Esophagus muscularis mucosa (tissue), 4 donors: ENCODE results near the gene ENTPD8. TPM values are rescaled to one million over a fixed set of nuclear protein-coding genes. Genes with fewer than 3 reads are reported as not detected.
A peak's percentile ranks its signal among the peaks of the same experiment; 100 is the strongest.

Experiments used
- DNase-seq: peaks from one replicate; pipeline ENCODE4 v3.0.0-alpha.2; 2017; ENCODE audit errors: extremely low spot score
- H3K27ac ChIP-seq, 4 donors: fragments of 200-600 bp; sonication (generic); replicated peaks in 1 of 4; 1 replicate in 3 of 4; 2 replicates in 1 of 4; pipeline ENCODE4 v1.5.1; 2016 to 2019; ENCODE audit warnings: mild to moderate bottlenecking in 1 of 4
- H3K27me3 ChIP-seq, 4 donors: fragments of 200-600 bp; sonication (generic); one replicate each; pipeline versions ENCODE4 v1.5.1 to v1.6.0; 2016 to 2019
- H3K36me3 ChIP-seq, 4 donors: fragments of 200-600 bp; sonication (generic); one replicate each; pipeline ENCODE4 v1.5.1; 2016 to 2019
- H3K4me1 ChIP-seq, 4 donors: fragments of 200-600 bp; sonication (generic); one replicate each; pipeline ENCODE4 v1.5.1; 2016 to 2019
- H3K4me3 ChIP-seq, 4 donors: fragments of 200-600 bp; sonication (generic); 1 replicate in 2 of 4; 2 replicates in 2 of 4; pipeline ENCODE4 v1.5.1; 2016 to 2019; ENCODE audit warnings: mild to moderate bottlenecking in 4 of 4, moderate library complexity in 1 of 4
- H3K9me3 ChIP-seq, 4 donors: fragments of 200-600 bp; sonication (generic); 1 replicate in 3 of 4; 2 replicates in 1 of 4; pipeline ENCODE4 v1.5.1; 2016 to 2019
- EP300 ChIP-seq: sonication (generic); formaldehyde crosslinking; IDR thresholded peaks from one replicate; pipeline ENCODE4 v1.6.1; 2017; ENCODE audit warnings: antibody characterized with exemption
- POLR2A ChIP-seq: fragments of 450-650 bp; IDR thresholded peaks from one replicate; pipeline ENCODE4 v1.6.1; 2017; ENCODE audit warnings: antibody characterized with exemption, moderate library complexity, mild to moderate bottlenecking, low read depth
- POLR2AphosphoS5 ChIP-seq, 2 donors: sonication (generic); formaldehyde crosslinking; IDR thresholded peaks; one replicate each; pipeline ENCODE4 v1.6.1; 2017; ENCODE audit warnings: antibody characterized with exemption in 2 of 2
- WGBS: methylation state at CpG from one replicate; pipeline ENCODE4 v1.1.5; 2018; 5-methylcytosine and 5-hydroxymethylcytosine counted together
- intact Hi-C: fragments of 100-400 bp; cut with DNase I; formaldehyde crosslinking; loops from one replicate; pipeline ENCODE4 v1.15.1; 2023
- total RNA-seq, 4 donors: library from RNA; depleted of rRNA; stranded (reverse); fragments of >200 nt; gene quantifications; one replicate each; pipeline versions ENCODE4 v1.1.0 to v1.2.1, GENCODE V29; 2016
- TF ChIP-seq, protein P1 (sequence below), 3 experiments: fragments of 200-600 bp in 2 of 3; fragments of 450-650 bp in 1 of 3; sonication (generic) in 2 of 3; IDR thresholded peaks; one replicate each; pipeline ENCODE4 v1.5.1; 2017 to 2019; ENCODE audit warnings: antibody characterized with exemption in 3 of 3, mild to moderate bottlenecking in 2 of 3, moderate library complexity in 1 of 3

Gene ENTPD8
- total RNA-seq, 4 donors from 2014 or later, result not detected

DNA sequence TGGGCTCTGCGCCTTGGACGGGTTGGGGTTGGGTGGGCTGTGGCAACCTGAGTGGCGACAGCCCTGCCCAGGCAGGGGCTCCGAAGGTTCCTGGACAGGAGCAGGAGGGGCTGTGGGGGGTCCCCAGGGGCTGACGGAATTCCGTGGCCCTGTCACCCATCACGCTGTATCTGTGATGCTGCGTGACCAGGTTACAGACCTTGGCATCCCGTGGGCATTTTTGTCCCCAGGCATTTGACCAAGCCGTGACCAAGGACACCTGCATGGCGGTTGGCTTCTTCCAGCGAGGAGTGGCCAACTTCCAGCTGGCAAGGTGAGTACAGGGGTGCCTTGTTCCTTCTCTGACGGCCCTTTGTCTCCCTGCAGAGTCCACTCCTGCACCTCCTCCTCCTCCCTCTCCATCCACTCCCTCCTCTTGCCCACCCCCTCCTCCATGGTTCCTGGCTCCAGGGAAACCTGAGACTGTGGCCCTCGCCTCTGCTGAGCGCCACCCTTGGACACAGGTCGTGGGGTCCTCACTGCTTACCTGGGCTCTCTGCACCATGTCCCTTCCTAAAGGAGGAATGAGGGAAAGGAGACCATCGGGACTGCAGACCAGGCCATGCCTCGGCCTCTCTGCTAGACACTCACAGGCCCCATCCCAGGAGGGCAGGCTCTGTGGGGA, 15.0 kb downstream of the ENTPD8 start:
- intact Hi-C loops, result loop anchor here (10.0 kb wide), 1 partner anchor 99 kb away; no protein-coding TSS in a partner anchor
- WGBS, result 83% methylated on average over 11 of the region's 18 CpGs

DNA sequence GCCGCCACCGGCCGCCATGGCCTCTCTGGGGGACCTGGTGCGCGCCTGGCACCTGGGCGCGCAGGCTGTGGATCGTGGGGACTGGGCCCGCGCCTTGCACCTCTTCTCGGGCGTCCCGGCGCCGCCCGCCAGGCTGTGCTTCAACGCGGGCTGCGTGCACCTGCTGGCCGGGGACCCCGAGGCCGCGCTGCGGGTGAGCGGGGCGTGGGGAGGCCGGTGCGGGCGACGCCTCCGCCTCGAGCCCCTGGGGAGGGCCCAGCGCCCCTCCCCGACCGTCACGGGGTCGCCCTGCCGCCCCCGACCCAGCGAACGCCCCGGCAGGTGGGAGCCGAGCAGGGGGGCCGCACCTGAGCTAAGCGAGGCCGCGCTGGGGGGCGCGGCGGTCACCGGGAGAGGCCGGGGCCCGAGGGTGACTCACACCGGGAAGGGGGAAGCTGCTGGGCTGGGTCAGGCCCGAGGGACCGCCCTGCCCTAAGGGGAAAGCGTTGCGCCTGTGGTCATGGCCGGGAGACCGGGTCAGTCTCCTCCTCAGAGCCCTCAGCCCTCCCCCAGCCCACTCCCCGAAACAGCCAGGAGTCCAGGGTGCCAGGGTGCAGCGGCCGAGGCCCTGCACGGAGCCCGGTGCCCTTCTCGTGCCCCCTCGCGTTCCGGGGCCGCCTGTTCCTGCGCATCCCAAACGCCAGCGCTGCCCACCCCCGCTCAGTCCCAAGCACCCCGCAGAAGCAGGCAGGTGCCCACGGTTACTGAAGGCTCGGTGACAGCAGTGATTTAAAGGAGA, 17.5 kb downstream of the ENTPD8 start:
- DNase-seq, result no peak
- no peaks in the 10 kb centered on the region for H3K9me3 ChIP-seq
- no peaks in the 10 kb centered on the region for H3K36me3 ChIP-seq
- intact Hi-C loops, result loop anchor here (10.0 kb wide), 1 partner anchor 101 kb away; no protein-coding TSS in a partner anchor
- H3K4me3 ChIP-seq, result peak overlapping the region; percentile 79 to 100 (median 96)
- peaks cover 20 to 36% (median 29%) of the 10 kb centered on the region in 4 donors for H3K4me1 ChIP-seq
- H3K27me3 ChIP-seq, result no peaks in the 10 kb centered on the region
- 39% methylated on average over 7 of the region's 77 CpGs for WGBS
- no peak for TF ChIP-seq POLR2AphosphoS5 (IDR thresholded peaks at IDR 0.05)
- TF ChIP-seq POLR2A, result no peak
- TF ChIP-seq, protein P1, sequence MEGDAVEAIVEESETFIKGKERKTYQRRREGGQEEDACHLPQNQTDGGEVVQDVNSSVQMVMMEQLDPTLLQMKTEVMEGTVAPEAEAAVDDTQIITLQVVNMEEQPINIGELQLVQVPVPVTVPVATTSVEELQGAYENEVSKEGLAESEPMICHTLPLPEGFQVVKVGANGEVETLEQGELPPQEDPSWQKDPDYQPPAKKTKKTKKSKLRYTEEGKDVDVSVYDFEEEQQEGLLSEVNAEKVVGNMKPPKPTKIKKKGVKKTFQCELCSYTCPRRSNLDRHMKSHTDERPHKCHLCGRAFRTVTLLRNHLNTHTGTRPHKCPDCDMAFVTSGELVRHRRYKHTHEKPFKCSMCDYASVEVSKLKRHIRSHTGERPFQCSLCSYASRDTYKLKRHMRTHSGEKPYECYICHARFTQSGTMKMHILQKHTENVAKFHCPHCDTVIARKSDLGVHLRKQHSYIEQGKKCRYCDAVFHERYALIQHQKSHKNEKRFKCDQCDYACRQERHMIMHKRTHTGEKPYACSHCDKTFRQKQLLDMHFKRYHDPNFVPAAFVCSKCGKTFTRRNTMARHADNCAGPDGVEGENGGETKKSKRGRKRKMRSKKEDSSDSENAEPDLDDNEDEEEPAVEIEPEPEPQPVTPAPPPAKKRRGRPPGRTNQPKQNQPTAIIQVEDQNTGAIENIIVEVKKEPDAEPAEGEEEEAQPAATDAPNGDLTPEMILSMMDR (IDR thresholded peaks at IDR 0.05), result no peak
- TF ChIP-seq EP300, result no peak
- peak overlapping the region; percentile 69 to 80 (median 78) for H3K27ac ChIP-seq

More for the DNA sequence above, 15.0 kb downstream of the ENTPD8 start:
- Histone ChIP-seq H3K9me3 (no peaks in the 10 kb centered on the region), H3K4me1 (peaks cover 20 to 41% (median 31%) of the 10 kb centered on the region in 4 donors), H3K4me3 (no peak overlapping the region), H3K27me3 (peaks cover 0 to 18% (median 0%) of the 10 kb centered on the region in 4 donors), H3K27ac (no peak overlapping the region), H3K36me3 (no peaks in the 10 kb centered on the region)
- no peak for DNase-seq
- TF ChIP-seq POLR2AphosphoS5 (IDR thresholded peaks at IDR 0.05) (no peak), EP300 (no peak), POLR2A (no peak)
- TF ChIP-seq, protein P1 (IDR thresholded peaks at IDR 0.05), result no peak

DNA sequence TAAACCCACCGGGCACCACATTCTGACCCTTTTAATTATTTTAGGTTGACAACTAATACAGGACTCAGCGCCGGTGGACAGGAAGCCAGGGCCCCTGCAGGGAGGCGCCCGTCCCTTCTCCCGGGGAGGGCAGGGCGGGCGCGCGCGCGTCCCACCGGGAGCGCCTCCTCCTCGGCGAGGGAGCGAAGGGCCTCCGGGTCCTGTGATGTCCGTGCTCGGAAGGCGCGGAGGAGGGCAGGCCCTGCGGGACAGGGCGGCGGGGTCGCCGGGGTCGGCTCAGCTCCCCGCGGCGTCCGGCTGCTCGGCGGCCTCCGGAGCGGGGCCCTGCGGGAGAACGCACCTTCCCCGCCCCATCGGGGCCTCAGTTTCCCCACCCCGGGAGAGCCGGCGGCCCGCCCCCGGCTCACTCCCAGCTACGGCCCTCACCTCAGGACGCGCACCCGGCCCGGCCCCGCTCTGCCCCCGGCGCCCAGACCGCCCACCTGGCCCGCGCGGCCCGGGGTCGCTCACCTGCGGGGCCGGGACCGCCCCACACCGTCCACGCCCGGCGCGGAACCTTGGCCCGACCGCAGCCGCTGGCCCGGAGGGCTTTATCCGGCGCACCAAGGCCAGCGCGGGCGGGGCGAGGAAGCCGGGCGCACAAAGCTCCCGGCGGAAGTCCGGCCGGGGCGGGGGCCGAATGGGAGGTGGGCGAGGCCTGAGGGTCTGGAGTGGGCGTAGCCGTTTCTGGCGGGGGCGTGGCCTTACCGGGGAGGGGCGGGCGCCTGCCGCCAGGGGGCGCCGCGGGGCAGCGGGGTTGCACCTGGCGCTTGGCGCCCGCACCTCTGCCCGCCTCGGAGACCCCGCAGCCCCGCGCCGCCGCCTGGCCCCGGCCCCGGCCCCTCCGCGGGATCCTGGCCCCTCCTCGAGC, 18.3 kb downstream of the ENTPD8 start, which contains the start of the genes EXD3 and NOXA1:
Gene EXD3, minus strand, starts transcription at position 559 of the 910 bp plus-strand sequence. CDS start 27,805 bp downstream, outside the sequence.
Gene NOXA1, plus strand, starts transcription at position 790 of the 910 bp plus-strand sequence. CDS start 137 bp downstream, outside the sequence.
- H3K9me3 ChIP-seq, result no peaks in the 10 kb centered on the region
- no peaks in the 10 kb centered on the region for H3K27me3 ChIP-seq
- TF ChIP-seq, protein P1 (IDR thresholded peaks at IDR 0.05), result peak; percentile 71 to 88 (median 88)
- TF ChIP-seq EP300, result no peak
- TF ChIP-seq POLR2AphosphoS5 (IDR thresholded peaks at IDR 0.05), result peak; percentile 63 to 85
- intact Hi-C loops, result loop anchor here (10.0 kb wide), 1 partner anchor 102 kb away; no protein-coding TSS in a partner anchor
- H3K4me3 ChIP-seq, result peak within 1 kb of the TSS; percentile 79 to 100 (median 96)
- peaks cover 20 to 40% (median 31%) of the 10 kb centered on the region in 4 donors for H3K4me1 ChIP-seq
- H3K27ac ChIP-seq, result peak within 1 kb of the TSS; percentile 69 to 80 (median 78)
- peak; percentile 96 for DNase-seq
- H3K36me3 ChIP-seq, result peaks cover 0 to under 1% (median 0%) of the 10 kb centered on the region in 4 donors
- 0% methylated on average over 3 of the region's 113 CpGs for WGBS
